GM18909 (cell line): ENCODE measurements around the gene CDH13.

Source experiments
- ATAC-seq: cut with Tn5 transposase; IDR thresholded peaks from one replicate; pipeline ENCODE4 v1.9.1; 2021; ENCODE audit warnings: mild to moderate bottlenecking; ENCODE audit not compliant: unreplicated experiment, poor library complexity

Gene CDH13

GRCh38 chr16:83817022-83817421 lies 1190.3 kb downstream of the CDH13 start:
- ATAC-seq, result no peak

GRCh38 chr16:83818276-83818675 lies 1191.5 kb downstream of the CDH13 start:
- ATAC-seq, result no peak

DNA sequence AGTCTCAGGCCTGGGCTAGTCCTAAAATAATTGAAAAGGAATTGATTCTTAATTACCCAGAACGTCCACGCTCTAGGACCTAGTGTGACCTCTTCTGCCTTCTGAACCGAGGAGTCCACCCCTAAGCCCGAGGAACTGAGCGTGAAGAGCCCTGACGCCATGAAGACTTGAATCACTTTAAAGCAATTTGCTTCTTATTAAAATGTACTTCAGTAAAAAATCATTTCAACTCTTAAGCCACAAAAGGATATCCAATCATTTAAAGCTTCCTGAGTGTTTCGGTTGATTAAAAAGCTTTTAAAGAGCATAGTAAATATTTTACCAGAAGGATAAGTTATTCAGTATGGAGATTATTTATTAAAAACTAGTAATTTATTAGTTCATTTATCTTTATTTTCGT lies 1192.6 kb downstream of the CDH13 start:
- ATAC-seq, result no peak

- ATAC-seq, result peak; percentile 58
These were observed 1199.6 kb downstream of the CDH13 start for GRCh38 chr16:83826146-83826913.

GRCh38 chr16:83830091-83830768 lies 1203.5 kb downstream of the CDH13 start:
- no peak for ATAC-seq

GRCh38 chr16:83830769-83831455 lies 1204.1 kb downstream of the CDH13 start:
- no peak for ATAC-seq

DNA sequence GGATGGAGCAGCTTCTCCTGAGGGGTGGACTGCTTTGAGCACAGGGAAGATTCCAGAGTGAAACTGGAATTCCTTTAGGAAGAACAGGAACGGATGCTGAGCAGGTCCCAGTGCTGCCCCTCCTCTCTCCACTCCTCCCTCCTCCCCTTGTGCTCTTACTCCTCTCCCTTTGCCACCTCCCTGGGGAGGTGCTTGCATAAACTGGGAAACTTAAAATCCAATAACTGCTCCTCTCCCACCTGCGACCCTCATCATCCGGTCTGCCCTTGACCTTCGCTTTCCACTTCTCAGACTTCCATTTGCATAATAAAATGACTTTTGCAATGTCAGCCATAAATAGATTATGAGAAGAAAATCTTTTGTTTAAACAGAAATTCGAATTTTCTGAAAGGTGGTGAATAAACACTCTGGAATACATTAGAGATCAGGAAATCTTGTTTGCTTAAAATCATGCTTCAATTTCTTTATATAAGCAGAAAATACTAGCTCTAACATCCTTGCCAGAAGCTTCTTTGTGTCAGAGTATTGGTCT lies 1204.8 kb downstream of the CDH13 start:
- ATAC-seq, result no peak

- ATAC-seq, result no peak
These were observed 1207.2 kb downstream of the CDH13 start for GRCh38 chr16:83833921-83834320.

GRCh38 chr16:83835586-83836566 lies 1209.1 kb downstream of the CDH13 start:
- ATAC-seq, result no peak

- no peak for ATAC-seq
These were observed 1210.8 kb downstream of the CDH13 start for GRCh38 chr16:83837566-83837965.

GRCh38 chr16:83838151-83838550 lies 1211.4 kb downstream of the CDH13 start:
- ATAC-seq, result no peak

GRCh38 chr16:83839561-83839960 lies 1212.8 kb downstream of the CDH13 start:
- no peak for ATAC-seq

DNA sequence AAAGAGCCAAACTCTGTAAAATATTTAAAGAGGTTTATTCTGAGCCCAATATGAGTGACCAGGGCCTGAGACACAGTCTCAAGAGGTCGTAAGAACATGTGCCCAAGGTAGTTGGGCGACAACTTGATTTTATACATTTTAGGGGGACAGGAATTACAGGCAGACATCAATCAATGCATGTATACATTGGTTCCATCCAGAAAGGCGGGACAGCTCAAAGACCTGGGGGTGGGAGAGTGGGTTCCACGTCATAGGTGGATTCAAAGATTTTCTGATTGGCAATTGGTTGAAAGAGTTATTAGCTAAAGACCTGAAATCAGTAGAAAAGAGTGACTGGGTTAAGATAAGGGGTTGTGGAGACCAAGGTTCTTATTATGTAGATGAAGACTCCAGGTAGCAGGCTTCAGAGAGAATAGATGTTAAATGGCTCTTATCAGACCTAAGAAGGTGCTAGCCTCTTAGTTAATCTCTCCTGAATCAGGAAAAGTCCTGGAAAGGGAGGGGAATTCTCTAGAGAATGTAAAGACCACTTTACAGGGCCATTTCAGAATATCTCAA lies 1213.4 kb downstream of the CDH13 start:
- no peak for ATAC-seq

- ATAC-seq, result no peak
These were observed 1215.5 kb downstream of the CDH13 start for GRCh38 chr16:83842291-83842690.

GRCh38 chr16:83842756-83843507 lies 1216.2 kb downstream of the CDH13 start:
- no peak for ATAC-seq

DNA sequence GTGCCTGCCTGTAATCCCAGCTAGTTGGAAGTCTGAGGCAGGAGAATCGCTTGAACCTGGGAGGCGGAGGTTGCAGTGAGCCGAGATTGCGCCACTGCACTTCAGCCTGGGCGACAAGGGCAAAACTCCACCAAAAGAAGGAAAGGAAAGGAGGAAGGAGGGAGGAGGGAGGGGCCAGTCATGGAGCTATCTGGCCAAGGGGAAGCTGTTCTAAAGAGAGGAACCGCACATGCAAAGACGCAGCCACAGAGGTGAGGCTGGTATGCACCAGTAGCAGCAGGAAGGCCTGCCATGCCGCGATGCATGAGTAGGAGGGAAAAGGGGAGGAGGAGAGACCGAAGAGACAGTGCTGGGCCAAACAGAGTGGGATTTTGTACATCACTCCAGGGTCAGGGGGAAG lies 1216.9 kb downstream of the CDH13 start:
- no peak for ATAC-seq

- ATAC-seq, result no peak
These were observed 1218.5 kb downstream of the CDH13 start for GRCh38 chr16:83845263-83845662.

- no peak for ATAC-seq
These were observed 1220.8 kb downstream of the CDH13 start for GRCh38 chr16:83847371-83848225.
